ENCODE results near the gene MLLT1.
"Not testable (repeated sequence)": the region's sequence is repeated elsewhere in the genome, so short reads cannot be mapped to it uniquely, and the experiment has no call there.

Gene MLLT1

DNA sequence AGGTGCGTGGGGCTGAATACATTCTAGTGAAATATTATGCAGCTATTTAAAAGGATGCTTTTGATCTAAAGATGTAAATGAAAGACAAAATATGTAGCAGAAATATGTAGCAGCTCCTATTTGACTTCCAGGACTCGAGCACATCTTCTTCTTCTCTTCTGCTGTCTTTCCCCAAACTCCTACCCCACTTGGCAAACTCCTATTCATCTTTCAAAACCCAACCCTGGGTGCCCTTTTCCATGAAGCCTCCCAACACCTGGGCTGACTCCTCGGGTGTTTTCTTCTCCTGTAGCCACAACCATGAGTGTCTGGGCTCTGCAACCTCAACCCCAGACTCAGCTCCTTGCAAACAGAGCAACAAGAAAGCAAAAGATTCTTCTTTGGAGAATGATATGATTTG, 42.5 kb upstream of the MLLT1 start:
- H3K27ac ChIP-seq (ENCODE audit: low read length) = no peak overlapping the region
- peaks cover 17% of the 10 kb centered on the region for H3K27me3 ChIP-seq (ENCODE audit: low read depth, low read length)
- no peaks in the 10 kb centered on the region for H3K4me1 ChIP-seq (ENCODE audit: low read length)
- H3K9ac ChIP-seq (ENCODE audit: low read length) = no peak overlapping the region
- H3K79me2 ChIP-seq (ENCODE audit: low read length) = no peaks in the 10 kb centered on the region
- TF ChIP-seq, protein P1, sequence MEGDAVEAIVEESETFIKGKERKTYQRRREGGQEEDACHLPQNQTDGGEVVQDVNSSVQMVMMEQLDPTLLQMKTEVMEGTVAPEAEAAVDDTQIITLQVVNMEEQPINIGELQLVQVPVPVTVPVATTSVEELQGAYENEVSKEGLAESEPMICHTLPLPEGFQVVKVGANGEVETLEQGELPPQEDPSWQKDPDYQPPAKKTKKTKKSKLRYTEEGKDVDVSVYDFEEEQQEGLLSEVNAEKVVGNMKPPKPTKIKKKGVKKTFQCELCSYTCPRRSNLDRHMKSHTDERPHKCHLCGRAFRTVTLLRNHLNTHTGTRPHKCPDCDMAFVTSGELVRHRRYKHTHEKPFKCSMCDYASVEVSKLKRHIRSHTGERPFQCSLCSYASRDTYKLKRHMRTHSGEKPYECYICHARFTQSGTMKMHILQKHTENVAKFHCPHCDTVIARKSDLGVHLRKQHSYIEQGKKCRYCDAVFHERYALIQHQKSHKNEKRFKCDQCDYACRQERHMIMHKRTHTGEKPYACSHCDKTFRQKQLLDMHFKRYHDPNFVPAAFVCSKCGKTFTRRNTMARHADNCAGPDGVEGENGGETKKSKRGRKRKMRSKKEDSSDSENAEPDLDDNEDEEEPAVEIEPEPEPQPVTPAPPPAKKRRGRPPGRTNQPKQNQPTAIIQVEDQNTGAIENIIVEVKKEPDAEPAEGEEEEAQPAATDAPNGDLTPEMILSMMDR (IDR thresholded peaks at IDR 0.05; ENCODE audit: low read depth, low read length) = no peak
- no peak for TF ChIP-seq EZH2phosphoT487 (IDR thresholded peaks at IDR 0.05; ENCODE audit: low read depth)
- H4K20me1 ChIP-seq (ENCODE audit: insufficient read depth, low read length) = no peaks in the 10 kb centered on the region
- no peaks in the 10 kb centered on the region for H3K9me3 ChIP-seq (ENCODE audit: insufficient read depth, low read length)
- no peak overlapping the region for H3K4me2 ChIP-seq (ENCODE audit: low read length)
- no peak overlapping the region for H3K4me3 ChIP-seq (ENCODE audit: low read length)
- no peak overlapping the region for H2AFZ ChIP-seq (ENCODE audit: low read depth, low read length)
- no peaks in the 10 kb centered on the region for H3K36me3 ChIP-seq (replicated peaks; ENCODE audit: low read depth, low read length)

DNA sequence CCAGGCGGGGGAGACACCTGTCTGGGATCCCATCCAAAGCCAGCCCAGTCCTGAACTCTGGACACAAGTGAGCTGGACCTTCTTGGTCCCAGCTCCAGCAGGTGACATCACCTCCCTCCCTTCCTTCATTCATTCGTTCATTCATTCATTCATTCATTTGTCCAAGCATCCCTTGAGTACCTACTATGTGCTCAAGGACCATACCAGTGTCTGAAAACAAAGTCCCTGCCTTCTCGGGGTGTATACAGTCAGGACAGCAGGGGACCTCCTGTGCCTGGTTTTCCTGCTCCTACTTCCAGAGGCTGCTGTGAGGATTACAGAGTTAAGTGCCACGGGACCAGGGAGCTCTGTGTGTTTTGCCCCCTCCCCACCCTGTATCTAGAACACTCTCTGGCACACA, 39.6 kb upstream of the MLLT1 start:
- no peaks in the 10 kb centered on the region for H3K79me2 ChIP-seq (ENCODE audit: low read length)
- H3K9ac ChIP-seq (ENCODE audit: low read length) = no peak overlapping the region
- H3K36me3 ChIP-seq (replicated peaks; ENCODE audit: low read depth, low read length) = no peaks in the 10 kb centered on the region
- no peak overlapping the region for H3K4me2 ChIP-seq (ENCODE audit: low read length)
- no peaks in the 10 kb centered on the region for H3K9me3 ChIP-seq (ENCODE audit: insufficient read depth, low read length)
- H2AFZ ChIP-seq (ENCODE audit: low read depth, low read length) = no peak overlapping the region
- no peaks in the 10 kb centered on the region for H4K20me1 ChIP-seq (ENCODE audit: insufficient read depth, low read length)
- H3K4me3 ChIP-seq (ENCODE audit: low read length) = no peak overlapping the region
- no peak overlapping the region for H3K27ac ChIP-seq (ENCODE audit: low read length)
- TF ChIP-seq, protein P1 (IDR thresholded peaks at IDR 0.05; ENCODE audit: low read depth, low read length) = no peak
- TF ChIP-seq EZH2phosphoT487 (IDR thresholded peaks at IDR 0.05; ENCODE audit: low read depth) = no peak
- H3K4me1 ChIP-seq (ENCODE audit: low read length) = no peaks in the 10 kb centered on the region
- peaks cover 17% of the 10 kb centered on the region for H3K27me3 ChIP-seq (ENCODE audit: low read depth, low read length)

DNA sequence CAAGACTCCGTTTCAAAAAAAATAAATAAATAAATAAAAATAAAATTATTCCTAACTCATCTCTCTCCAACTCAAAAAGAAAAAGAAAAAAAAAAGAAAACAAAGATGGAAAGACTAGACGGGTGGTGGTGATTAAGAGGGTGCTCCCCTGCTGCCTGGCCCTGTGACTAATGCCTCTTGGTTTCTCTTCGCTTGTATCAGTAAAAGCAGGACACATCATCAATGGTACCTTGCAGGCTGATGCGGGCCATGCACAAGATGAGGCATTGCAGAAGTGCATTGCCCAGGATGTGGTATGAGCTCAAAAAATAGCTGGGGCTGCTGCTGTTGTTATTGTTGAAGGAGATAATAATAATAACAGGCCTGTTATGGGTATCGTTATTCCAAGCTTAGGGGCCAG, 39.0 kb upstream of the MLLT1 start:
- no peaks in the 10 kb centered on the region for H3K9me3 ChIP-seq (ENCODE audit: insufficient read depth, low read length)
- H4K20me1 ChIP-seq (ENCODE audit: insufficient read depth, low read length) = no peaks in the 10 kb centered on the region
- no peak overlapping the region for H3K4me2 ChIP-seq (ENCODE audit: low read length)
- H3K79me2 ChIP-seq (ENCODE audit: low read length) = no peaks in the 10 kb centered on the region
- no peaks in the 10 kb centered on the region for H3K36me3 ChIP-seq (replicated peaks; ENCODE audit: low read depth, low read length)
- H3K27me3 ChIP-seq (ENCODE audit: low read depth, low read length) = peaks cover 17% of the 10 kb centered on the region
- no peak overlapping the region for H3K9ac ChIP-seq (ENCODE audit: low read length)
- no peak for TF ChIP-seq EZH2phosphoT487 (IDR thresholded peaks at IDR 0.05; ENCODE audit: low read depth)
- TF ChIP-seq, protein P1 (IDR thresholded peaks at IDR 0.05; ENCODE audit: low read depth, low read length) = no peak
- no peak overlapping the region for H2AFZ ChIP-seq (ENCODE audit: low read depth, low read length)
- H3K4me1 ChIP-seq (ENCODE audit: low read length) = no peaks in the 10 kb centered on the region
- H3K4me3 ChIP-seq (ENCODE audit: low read length) = no peak overlapping the region
- no peak overlapping the region for H3K27ac ChIP-seq (ENCODE audit: low read length)

DNA sequence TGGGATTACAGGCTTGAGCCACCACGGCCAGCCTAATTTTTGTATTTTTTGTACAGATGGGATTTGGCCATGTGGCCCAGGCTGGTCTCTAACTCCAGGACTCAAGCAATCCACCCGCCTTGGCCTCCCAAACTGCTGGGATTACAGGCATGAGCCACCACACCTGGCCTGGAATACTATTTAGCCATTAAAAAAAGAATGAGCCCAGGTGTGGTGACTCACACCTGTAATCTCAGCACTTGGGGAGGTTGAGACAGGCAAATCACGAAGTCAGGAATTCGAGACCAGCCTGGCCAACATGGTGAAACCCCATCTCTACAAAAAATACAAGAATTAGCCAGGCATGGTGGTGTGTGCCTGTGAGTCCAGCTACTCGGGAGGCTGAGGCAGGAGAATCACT, 35.9 kb upstream of the MLLT1 start:
- H3K4me3 ChIP-seq (ENCODE audit: low read length) = not testable (repeated sequence)

More for the DNA sequence above, 35.9 kb upstream of the MLLT1 start:
- not testable (repeated sequence) for H3K4me2 ChIP-seq (ENCODE audit: low read length); H3K9me3 ChIP-seq (ENCODE audit: insufficient read depth, low read length); H2AFZ ChIP-seq (ENCODE audit: low read depth, low read length); H3K9ac ChIP-seq (ENCODE audit: low read length); H3K27ac ChIP-seq (ENCODE audit: low read length); H3K4me1 ChIP-seq (ENCODE audit: low read length); H4K20me1 ChIP-seq (ENCODE audit: insufficient read depth, low read length); H3K79me2 ChIP-seq (ENCODE audit: low read length); H3K36me3 ChIP-seq (replicated peaks; ENCODE audit: low read depth, low read length)
- peaks cover 11% of the 10 kb centered on the region for H3K27me3 ChIP-seq (ENCODE audit: low read depth, low read length)
